HG03280 (cell line): ENCODE results near the gene PARP14.
"Not testable (repeated sequence)": the region's sequence is repeated elsewhere in the genome, so short reads cannot be mapped to it uniquely, and the experiment has no call there.

Experiments used
- ATAC-seq: cut with Tn5 transposase; IDR thresholded peaks from one replicate; pipeline ENCODE4 v1.9.1; 2021; ENCODE audit warnings: mild to moderate bottlenecking, moderate library complexity; ENCODE audit not compliant: unreplicated experiment

PARP14 gene

DNA sequence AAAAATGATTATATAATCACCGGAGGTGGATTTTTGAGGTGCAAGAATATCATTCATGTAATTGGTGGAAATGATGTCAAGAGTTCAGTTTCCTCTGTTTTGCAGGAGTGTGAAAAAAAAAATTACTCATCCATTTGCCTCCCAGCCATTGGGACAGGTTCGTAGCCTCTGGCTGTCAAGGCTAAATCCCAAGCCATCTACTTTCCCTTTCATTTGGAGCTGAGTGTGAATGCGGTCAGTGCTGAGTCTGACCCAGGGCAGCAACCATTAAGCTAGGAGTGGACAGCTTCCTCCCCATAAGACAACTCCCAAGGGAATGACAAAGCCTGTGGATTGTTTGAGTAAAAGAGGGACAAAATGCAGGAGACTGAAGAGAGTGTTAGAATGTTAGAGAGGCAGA is 33.6 kb downstream of the PARP14 start:
- ATAC-seq: no peak

DNA sequence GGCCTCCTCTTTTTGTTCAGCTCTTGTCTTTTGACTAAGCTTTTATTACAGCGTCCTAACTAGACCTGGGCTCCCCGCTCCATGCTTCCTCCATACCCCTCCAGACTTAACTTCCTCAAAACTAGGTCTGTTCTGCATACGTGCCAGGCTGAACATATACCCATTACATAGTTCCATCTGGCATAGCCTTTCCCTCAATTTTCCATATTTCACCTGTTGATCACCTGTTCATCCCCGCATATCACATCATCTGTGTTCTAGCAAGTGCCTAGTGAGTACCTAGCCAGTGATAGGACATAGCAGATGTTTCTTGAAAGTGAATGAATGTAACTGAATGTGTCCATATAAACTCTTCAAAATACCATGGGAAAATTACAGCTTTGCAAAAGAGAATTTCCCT is 36.0 kb downstream of the PARP14 start:
- ATAC-seq: no peak

GRCh38 chr3:122719273-122719921 is 38.8 kb downstream of the PARP14 start:
- ATAC-seq: no peak

- ATAC-seq: no peak
These were observed 44.5 kb downstream of the PARP14 start for GRCh38 chr3:122725106-122725505.

GRCh38 chr3:122727294-122727693 is 46.7 kb downstream of the PARP14 start:
- ATAC-seq: no peak

DNA sequence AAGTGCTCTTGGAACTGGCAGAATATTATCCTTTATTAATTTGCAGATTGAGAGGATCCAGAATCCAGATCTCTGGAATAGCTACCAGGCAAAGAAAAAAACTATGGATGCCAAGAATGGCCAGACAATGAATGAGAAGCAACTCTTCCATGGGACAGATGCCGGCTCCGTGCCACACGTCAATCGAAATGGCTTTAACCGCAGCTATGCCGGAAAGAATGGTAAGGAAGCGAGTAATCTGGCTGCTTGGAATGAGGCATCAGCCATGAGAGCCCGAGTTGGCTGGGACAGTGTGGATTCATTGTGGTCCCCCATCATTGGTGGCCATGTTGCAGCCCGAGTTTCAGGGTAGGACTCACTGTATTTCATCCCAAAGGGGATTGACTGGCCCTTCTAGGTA is 47.1 kb downstream of the PARP14 start:
- no peak for ATAC-seq

- no peak for ATAC-seq
These were observed 47.5 kb downstream of the PARP14 start for GRCh38 chr3:122728186-122728585.

DNA sequence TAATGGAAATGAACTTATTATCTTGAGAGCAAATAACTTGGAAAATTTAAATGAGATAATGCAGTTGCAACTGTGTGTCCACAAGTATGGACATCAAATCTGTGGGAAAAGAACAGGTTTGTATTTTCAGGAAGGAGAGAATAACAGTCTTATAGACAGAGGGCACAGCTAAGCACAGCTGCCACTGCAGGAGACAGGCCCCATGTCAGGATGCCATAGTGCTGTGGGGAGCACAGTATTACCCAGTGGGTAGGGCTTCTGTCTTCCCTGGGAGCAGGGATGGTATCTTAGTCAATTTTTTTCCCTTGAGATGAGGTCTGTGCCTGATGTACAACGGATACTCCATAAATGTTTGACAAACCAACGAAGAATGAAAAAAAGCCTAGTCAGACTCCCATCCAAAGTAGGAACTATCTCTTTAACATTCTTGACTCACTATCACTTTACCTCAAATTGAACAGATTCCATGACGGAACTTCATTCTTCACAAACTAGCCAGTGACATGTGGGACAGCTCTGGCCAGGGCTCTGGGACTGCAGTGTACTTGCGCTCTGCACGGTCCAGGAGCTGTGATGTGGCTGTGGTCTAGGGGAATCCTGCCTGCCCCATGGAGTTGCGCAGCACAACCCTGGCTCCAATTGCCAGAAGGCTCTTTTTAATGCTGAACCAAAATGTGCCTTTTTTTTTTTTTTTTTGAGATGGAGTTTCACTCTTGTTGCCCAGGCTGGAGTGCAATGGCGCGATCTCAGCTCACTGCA is 48.3 kb downstream of the PARP14 start:
- no peak for ATAC-seq

DNA sequence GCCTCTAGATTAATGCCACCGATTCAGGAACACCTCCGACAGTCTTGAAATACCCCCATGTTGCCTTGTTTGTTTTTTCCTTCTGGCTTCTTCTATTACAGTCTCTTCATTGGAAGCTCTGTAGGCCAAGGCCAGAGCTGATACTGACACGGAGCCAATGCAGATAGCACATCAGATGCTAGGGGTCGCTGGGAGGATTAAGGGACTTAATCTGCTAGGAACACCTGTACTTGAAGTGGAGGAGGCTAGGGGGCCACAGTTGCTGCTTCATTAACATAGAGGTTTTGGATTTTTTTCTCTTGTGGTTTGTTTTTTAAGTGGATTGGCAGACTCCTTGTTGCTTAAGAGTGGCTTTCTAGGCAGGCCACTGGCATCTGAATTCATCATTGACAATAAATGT is 49.6 kb downstream of the PARP14 start:
- no peak for ATAC-seq

DNA sequence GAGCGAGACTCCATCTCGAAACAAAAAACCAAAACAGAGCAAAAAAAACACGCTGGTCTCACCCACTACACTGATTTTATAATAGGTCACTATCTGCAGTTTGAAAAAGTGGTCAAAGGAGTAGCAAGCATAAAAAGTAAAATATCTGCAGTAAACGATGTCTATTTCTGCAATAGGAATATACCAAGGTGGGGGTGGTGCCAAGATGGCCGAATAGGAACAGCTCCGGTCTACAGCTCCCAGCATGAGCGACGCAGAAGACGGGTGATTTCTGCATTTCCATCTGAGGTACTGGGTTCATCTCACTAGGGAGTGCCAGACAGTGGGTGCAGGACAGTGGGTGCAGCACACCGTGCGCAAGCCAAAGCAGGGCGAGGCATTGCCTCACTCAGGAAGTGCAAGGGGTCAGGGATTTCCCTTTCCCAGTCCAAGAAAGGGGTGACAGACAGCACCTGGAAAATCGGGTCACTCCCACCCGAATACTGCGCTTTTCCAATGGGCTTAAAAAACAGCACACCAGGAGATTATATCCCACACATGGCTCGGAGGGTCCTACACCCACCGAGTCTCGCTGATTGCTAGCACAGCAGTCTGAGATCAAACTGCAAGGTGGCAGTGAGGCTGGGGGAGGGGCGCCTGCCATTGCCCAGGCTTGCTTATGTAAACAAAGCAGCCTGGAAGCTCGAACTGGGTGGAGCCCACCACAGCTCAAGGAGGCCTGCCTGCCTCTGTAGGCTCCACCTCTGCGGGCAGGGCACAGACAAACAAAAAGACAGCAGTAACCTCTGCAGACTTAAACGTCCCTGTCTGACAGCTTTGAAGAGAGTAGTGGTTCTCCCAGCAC is 52.3 kb downstream of the PARP14 start:
- not testable (repeated sequence) for ATAC-seq

- ATAC-seq: no peak
These were observed 58.5 kb downstream of the PARP14 start for GRCh38 chr3:122739172-122739571.

DNA sequence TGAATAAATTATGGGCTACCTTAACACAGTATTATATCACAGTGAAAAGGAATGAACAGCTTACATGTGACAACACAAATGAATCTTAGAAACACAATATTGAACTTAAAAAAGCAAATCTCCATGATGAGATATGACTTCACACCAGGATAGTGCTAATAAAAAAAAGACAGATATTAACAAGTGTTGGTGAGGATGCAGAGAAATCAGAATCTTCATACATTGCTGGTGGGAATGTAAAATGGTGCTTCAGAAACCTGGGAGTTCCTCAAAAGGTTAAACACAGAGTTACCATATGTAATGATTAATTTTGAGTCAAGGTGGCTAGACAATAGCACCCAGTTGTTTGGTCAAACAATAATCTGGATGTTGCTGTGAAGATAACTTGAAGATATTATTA is 61.6 kb downstream of the PARP14 start:
- no peak for ATAC-seq

- ATAC-seq: no peak
These were observed 63.0 kb downstream of the PARP14 start for GRCh38 chr3:122743581-122744120.

- ATAC-seq: no peak
These were observed 64.9 kb downstream of the PARP14 start for GRCh38 chr3:122745369-122746021.

DNA sequence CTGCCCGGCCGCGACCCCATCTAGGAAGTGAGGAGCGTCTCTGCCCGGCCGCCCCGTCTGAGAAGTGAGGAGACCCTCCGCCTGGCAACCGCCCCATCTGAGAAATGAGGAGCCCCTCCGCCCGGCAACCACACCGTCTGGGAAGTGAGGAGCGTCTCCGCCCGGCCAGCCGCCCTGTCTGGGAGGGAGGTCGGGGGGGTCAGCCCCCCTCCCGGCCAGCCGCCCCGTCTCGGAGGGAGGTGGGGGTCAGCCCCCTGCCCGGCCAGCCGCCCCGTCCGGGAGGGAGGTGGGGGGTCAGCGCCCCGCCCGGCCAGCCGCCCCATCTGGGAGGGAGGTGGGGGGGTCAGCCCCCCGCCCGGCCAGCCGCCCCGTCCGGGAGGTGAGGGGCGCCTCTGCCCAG is 66.7 kb downstream of the PARP14 start:
- not testable (repeated sequence) for ATAC-seq

GRCh38 chr3:122748347-122748746 is 67.7 kb downstream of the PARP14 start:
- no peak for ATAC-seq

GRCh38 chr3:122754929-122755328 is 74.3 kb downstream of the PARP14 start:
- ATAC-seq: no peak

DNA sequence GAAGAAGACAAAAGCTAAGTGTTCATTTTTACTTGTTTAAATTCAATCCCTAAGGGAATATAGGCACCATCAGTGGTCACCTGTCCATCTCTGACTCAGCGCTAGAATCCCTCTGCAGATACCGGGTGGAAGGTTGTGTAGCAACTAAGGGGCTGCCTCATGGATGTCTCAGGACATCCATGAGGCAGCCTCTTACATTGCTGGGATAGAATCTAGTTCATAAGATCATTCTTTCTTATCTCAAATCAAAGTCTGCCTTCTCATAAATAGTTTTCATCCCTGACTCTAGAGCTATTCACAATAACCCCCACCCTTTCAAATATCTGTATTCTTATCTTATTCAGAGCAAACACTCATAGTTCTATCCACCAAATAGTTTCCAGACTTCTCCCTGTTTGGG is 74.9 kb downstream of the PARP14 start:
- ATAC-seq: no peak

GRCh38 chr3:122758877-122759560 is 78.4 kb downstream of the PARP14 start:
- ATAC-seq: no peak
